ENCODE measurements around the gene LTA4H. TPM values are rescaled to one million over a fixed set of nuclear protein-coding genes. Genes with fewer than 3 reads are reported as not detected.
A peak's percentile ranks its signal among the peaks of the same experiment; 100 is the strongest.

The LTA4H gene
- polyA plus RNA-seq, 4 donors, result 126 to 134 (median 133) TPM

GRCh38 chr12:96036765-96037455 is 1.5 kb upstream of the LTA4H start:
- DNase-seq (ENCODE audit: low read depth in 4 of 4, low spot score in 3 of 4), result no peak

GRCh38 chr12:96034621-96035282 is 635 bp downstream of the LTA4H start:
- peak in 2 of 4 donors; percentile 30 to 65 for DNase-seq (ENCODE audit: low read depth in 4 of 4, low spot score in 3 of 4)

- no peak for DNase-seq (ENCODE audit: low read depth in 4 of 4, low spot score in 3 of 4)
Observed at GRCh38 chr12:96033549-96034389, 1.6 kb downstream of the LTA4H start.

- DNase-seq (ENCODE audit: low read depth in 4 of 4, low spot score in 3 of 4), result no peak
Observed at GRCh38 chr12:96029826-96030225, 5.6 kb downstream of the LTA4H start.

GRCh38 chr12:96028538-96028937 is 6.8 kb downstream of the LTA4H start:
- no peak for DNase-seq (ENCODE audit: low read depth in 4 of 4, low spot score in 3 of 4)

GRCh38 chr12:96026331-96026730 is 9.1 kb downstream of the LTA4H start:
- DNase-seq (ENCODE audit: low read depth in 4 of 4, low spot score in 3 of 4), result no peak

- DNase-seq (ENCODE audit: low read depth in 4 of 4, low spot score in 3 of 4), result no peak
Observed at GRCh38 chr12:96025518-96025917, 9.9 kb downstream of the LTA4H start.

GRCh38 chr12:96020314-96021003 is 14.9 kb downstream of the LTA4H start:
- no peak for DNase-seq (ENCODE audit: low read depth in 4 of 4, low spot score in 3 of 4)

- DNase-seq (ENCODE audit: low read depth in 4 of 4, low spot score in 3 of 4), result no peak
Observed at GRCh38 chr12:96015672-96016071, 19.7 kb downstream of the LTA4H start.

GRCh38 chr12:96014943-96015599 is 20.3 kb downstream of the LTA4H start:
- DNase-seq (ENCODE audit: low read depth in 4 of 4, low spot score in 3 of 4), result no peak

GRCh38 chr12:96007729-96008128 is 27.7 kb downstream of the LTA4H start:
- no peak for DNase-seq (ENCODE audit: low read depth in 4 of 4, low spot score in 3 of 4)

GRCh38 chr12:96006727-96007126 is 28.7 kb downstream of the LTA4H start:
- no peak for DNase-seq (ENCODE audit: low read depth in 4 of 4, low spot score in 3 of 4)

GRCh38 chr12:96000858-96001257 is 34.5 kb downstream of the LTA4H start:
- no peak for DNase-seq (ENCODE audit: low read depth in 4 of 4, low spot score in 3 of 4)

GRCh38 chr12:95999484-95999883 is 35.9 kb downstream of the LTA4H start:
- no peak for DNase-seq (ENCODE audit: low read depth in 4 of 4, low spot score in 3 of 4)

- peak; percentile 33 to 46 (median 40) for DNase-seq (ENCODE audit: low read depth in 4 of 4, low spot score in 3 of 4)
Observed at GRCh38 chr12:95998611-95999286, 36.6 kb downstream of the LTA4H start.

- no peak for DNase-seq (ENCODE audit: low read depth in 4 of 4, low spot score in 3 of 4)
Observed at GRCh38 chr12:95997911-95998510, 37.4 kb downstream of the LTA4H start.

GRCh38 chr12:95997276-95997675 is 38.1 kb downstream of the LTA4H start:
- no peak for DNase-seq (ENCODE audit: low read depth in 4 of 4, low spot score in 3 of 4)

GRCh38 chr12:95996034-95996658 is 39.2 kb downstream of the LTA4H start, which contains the start of gene HAL:
Gene HAL (minus strand): TSS chr12:95996344. CDS start chr12:95995910, 434 bp downstream.
- no peak for DNase-seq (ENCODE audit: low read depth in 4 of 4, low spot score in 3 of 4)
